H1 (cell line): ENCODE results near the gene KANSL2.

Experiments used
- NRF1 ChIP-seq: IDR thresholded peaks from 2 replicates; pipeline ENCODE4 v1.6.1; 2011; ENCODE audit warnings: mild to moderate bottlenecking, low read depth, low read length, improper control_type of control experiment
- POLR2AphosphoS5 ChIP-seq: IDR thresholded peaks from 2 replicates; pipeline ENCODE4 v1.6.1; 2011; ENCODE audit warnings: low read depth, low read length
- SIN3A ChIP-seq, 2 experiments: IDR thresholded peaks in 1 of 2; conservative IDR thresholded peaks in 1 of 2; 2 replicates each; pipeline ENCODE4 v1.6.1; 2011 to 2012; ENCODE audit warnings: low read length in 2 of 2, improper control_type of control experiment in 1 of 2, low read depth in 1 of 2, mild to moderate bottlenecking in 1 of 2
- SUZ12 ChIP-seq: fragments of 200-600 bp; sonication (generic); IDR thresholded peaks from 2 replicates; pipeline ENCODE4 v1.6.1; 2012; ENCODE audit warnings: mild to moderate bottlenecking, inconsistent platforms, low read length, moderate library complexity, mixed read lengths
- TAF1 ChIP-seq: IDR thresholded peaks from 2 replicates; pipeline ENCODE4 v1.6.1; 2011; ENCODE audit warnings: mild to moderate bottlenecking, low read depth, low read length
- TF ChIP-seq, protein P1 (sequence below), 3 experiments: IDR thresholded peaks; 1 replicate in 2 of 3; 2 replicates in 1 of 3; pipeline versions ENCODE4 v1.5.1 to v1.6.1; 2011; ENCODE audit warnings: low read length in 3 of 3, mild to moderate bottlenecking in 3 of 3, inconsistent platforms in 2 of 3, low read depth in 1 of 3, moderate library complexity in 1 of 3; ENCODE audit not compliant: insufficient read depth in 1 of 3; ENCODE audit errors: control extremely low read depth in 1 of 3

DNA sequence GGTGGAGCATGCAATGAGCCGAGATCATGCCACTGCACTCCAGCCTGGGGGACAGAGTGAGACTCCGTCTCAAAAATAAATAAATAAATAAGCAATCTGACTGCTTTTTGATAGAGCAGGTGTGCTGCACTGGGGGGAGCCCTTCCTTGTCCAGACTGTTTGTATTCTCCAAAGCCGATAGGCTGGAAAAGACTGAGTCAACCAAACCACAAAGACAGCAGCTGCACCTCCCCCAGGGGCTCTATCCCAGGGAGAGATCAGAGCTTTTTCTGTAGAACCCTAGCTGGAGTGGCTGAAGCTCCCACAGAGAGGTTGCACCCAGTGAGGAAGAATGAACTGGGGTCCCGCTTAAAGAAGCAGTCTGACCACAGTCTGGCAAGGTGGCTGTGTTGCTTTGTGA lies 66.4 kb downstream of the KANSL2 start:
- TF ChIP-seq, protein P1, sequence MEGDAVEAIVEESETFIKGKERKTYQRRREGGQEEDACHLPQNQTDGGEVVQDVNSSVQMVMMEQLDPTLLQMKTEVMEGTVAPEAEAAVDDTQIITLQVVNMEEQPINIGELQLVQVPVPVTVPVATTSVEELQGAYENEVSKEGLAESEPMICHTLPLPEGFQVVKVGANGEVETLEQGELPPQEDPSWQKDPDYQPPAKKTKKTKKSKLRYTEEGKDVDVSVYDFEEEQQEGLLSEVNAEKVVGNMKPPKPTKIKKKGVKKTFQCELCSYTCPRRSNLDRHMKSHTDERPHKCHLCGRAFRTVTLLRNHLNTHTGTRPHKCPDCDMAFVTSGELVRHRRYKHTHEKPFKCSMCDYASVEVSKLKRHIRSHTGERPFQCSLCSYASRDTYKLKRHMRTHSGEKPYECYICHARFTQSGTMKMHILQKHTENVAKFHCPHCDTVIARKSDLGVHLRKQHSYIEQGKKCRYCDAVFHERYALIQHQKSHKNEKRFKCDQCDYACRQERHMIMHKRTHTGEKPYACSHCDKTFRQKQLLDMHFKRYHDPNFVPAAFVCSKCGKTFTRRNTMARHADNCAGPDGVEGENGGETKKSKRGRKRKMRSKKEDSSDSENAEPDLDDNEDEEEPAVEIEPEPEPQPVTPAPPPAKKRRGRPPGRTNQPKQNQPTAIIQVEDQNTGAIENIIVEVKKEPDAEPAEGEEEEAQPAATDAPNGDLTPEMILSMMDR (IDR thresholded peaks at IDR 0.05; ENCODE audit: control extremely low read depth in 1 of 3, insufficient read depth in 1 of 3, low read depth in 1 of 3, low read length in 3 of 3) = no peak
- TF ChIP-seq SUZ12 (no peak), TAF1 (no peak), POLR2AphosphoS5 (no peak), SIN3A (conservative IDR thresholded peaks at IDR 0.05 in 1 of 2, IDR thresholded peaks at IDR 0.05 in 1 of 2; ENCODE audit: low read depth in 1 of 2, low read length in 2 of 2) (no peak), NRF1 (no peak)
